Suprapubic skin (tissue), 4 donors: ENCODE results near the gene EPHB1.

Experiments used
- CTCF ChIP-seq, 2 donors: fragments of 200-600 bp in 1 of 2; fragments of 450-650 bp in 1 of 2; sonication (generic) in 1 of 2; IDR thresholded peaks; one replicate each; pipeline ENCODE4 v1.5.1; 2016 to 2019; ENCODE audit warnings: antibody characterized with exemption in 2 of 2, mild to moderate bottlenecking in 1 of 2, moderate library complexity in 1 of 2
- EP300 ChIP-seq: sonication (generic); formaldehyde crosslinking; IDR thresholded peaks from one replicate; pipeline ENCODE4 v1.6.1; 2017; ENCODE audit warnings: antibody characterized with exemption
- POLR2A ChIP-seq, 2 donors: fragments of 450-650 bp; IDR thresholded peaks; one replicate each; pipeline ENCODE4 v1.6.1; 2017; ENCODE audit warnings: antibody characterized with exemption in 2 of 2, mild to moderate bottlenecking in 2 of 2, moderate library complexity in 2 of 2
- POLR2AphosphoS5 ChIP-seq, 3 donors: sonication (generic); formaldehyde crosslinking; IDR thresholded peaks; one replicate each; pipeline ENCODE4 v1.6.1; 2017; ENCODE audit warnings: antibody characterized with exemption in 3 of 3

- TF ChIP-seq POLR2A (IDR thresholded peaks at IDR 0.05) (no peak), CTCF (IDR thresholded peaks at IDR 0.05) (no peak), EP300 (no peak), POLR2AphosphoS5 (IDR thresholded peaks at IDR 0.05) (no peak)
Observed at GRCh38 chr3:135226057-135226456, 431.0 kb downstream of the EPHB1 start.
